HEK293 (cell line): ENCODE measurements around the gene ZCCHC3.

Experiments used
- CTCF ChIA-PET: fragments of 350-600 bp; formaldehyde crosslinking; extraction: SDS; loops from one replicate; lab custom pipeline; 2021; ENCODE audit warnings: antibody characterized with exemption; lab: Yijun Ruan, JAX
- POLR2A ChIA-PET: fragments of 300-600 bp; formaldehyde crosslinking; extraction: SDS; loops from one replicate; lab custom pipeline; 2020; ENCODE audit warnings: antibody characterized with exemption, inconsistent platforms; lab: Yijun Ruan, JAX
- H3K27ac ChIP-seq: fragments of 200-500 bp; sonication (Bioruptor generic); 2 replicates; pipeline ENCODE4 v1.5.1; 2014; ENCODE audit warnings: low read depth, low read length, control low read depth, inconsistent platforms; ENCODE audit errors: extremely low read depth
- H3K36me3 ChIP-seq, 2 experiments: fragments of 200-500 bp in 1 of 2; sonication (Bioruptor generic) in 1 of 2; 1 replicate in 1 of 2; 2 replicates in 1 of 2; pipeline ENCODE4 v1.5.1; 2014 to 2017; ENCODE audit warnings: inconsistent platforms in 2 of 2, low read length in 2 of 2; ENCODE audit not compliant: control insufficient read depth in 2 of 2, insufficient read depth in 1 of 2
- H3K4me1 ChIP-seq: fragments of 200-500 bp; sonication (Bioruptor generic); 2 replicates; pipeline ENCODE4 v1.5.1; 2014; ENCODE audit warnings: mild to moderate bottlenecking, low read length, inconsistent platforms; ENCODE audit not compliant: control insufficient read depth, insufficient read depth
- H3K4me3 ChIP-seq: 2 replicates; pipeline ENCODE4 v1.5.1; 2011; ENCODE audit warnings: low read depth, mild to moderate bottlenecking, control low read depth, low read length, moderate library complexity
- H3K9me3 ChIP-seq: fragments of 200-500 bp; sonication (Bioruptor generic); 2 replicates; pipeline ENCODE4 v1.5.1; 2014; ENCODE audit warnings: low read depth, low read length, inconsistent platforms; ENCODE audit not compliant: control insufficient read depth, insufficient read depth
- GLI2 ChIP-seq: fragments of 450-650 bp; formaldehyde crosslinking; IDR thresholded peaks from 2 replicates; pipeline ENCODE4; 2017; ENCODE audit warnings: missing biosample characterization, missing genetic modification characterization, low read depth, borderline replicate concordance
- GLIS2 ChIP-seq: fragments of 450-650 bp; formaldehyde crosslinking; IDR thresholded peaks from 2 replicates; pipeline ENCODE4 v1.5.1; 2016; ENCODE audit warnings: missing biosample characterization, missing genetic modification characterization
- HOXD13 ChIP-seq: sonication (generic); formaldehyde crosslinking; IDR thresholded peaks from 2 replicates; pipeline ENCODE4 v1.8.0; 2022; ENCODE audit warnings: missing genetic modification reagents, borderline replicate concordance
- SCRT1 ChIP-seq: fragments of 450-650 bp; formaldehyde crosslinking; IDR thresholded peaks from 2 replicates; pipeline ENCODE4 v1.5.1; 2016; ENCODE audit warnings: missing biosample characterization, missing genetic modification characterization, borderline replicate concordance
- SETDB1 ChIP-seq: IDR thresholded peaks from one replicate; pipeline ENCODE4 v1.6.1; 2017; ENCODE audit warnings: mild to moderate bottlenecking, low read length, moderate library complexity, mixed read lengths; ENCODE audit not compliant: insufficient read length
- ZNF16 ChIP-seq: fragments of 450-650 bp; formaldehyde crosslinking; IDR thresholded peaks from 2 replicates; pipeline ENCODE4 v1.5.1; 2016; ENCODE audit warnings: low read depth, missing biosample characterization, missing genetic modification characterization
- ZNF184 ChIP-seq: fragments of 450-650 bp; IDR thresholded peaks from 2 replicates; pipeline ENCODE4 v1.5.1; 2018; ENCODE audit warnings: missing biosample characterization, mild to moderate bottlenecking, missing genetic modification characterization
- ZNF302 ChIP-seq: fragments of 450-650 bp; formaldehyde crosslinking; IDR thresholded peaks from 2 replicates; pipeline ENCODE4 v1.5.1; 2016; ENCODE audit warnings: missing biosample characterization, missing genetic modification characterization, low read depth
- ZNF335 ChIP-seq: fragments of 450-650 bp; formaldehyde crosslinking; conservative IDR thresholded peaks from 2 replicates; pipeline ENCODE4 v1.5.1; 2016; ENCODE audit warnings: missing biosample characterization, missing genetic modification characterization
- ZNF510 ChIP-seq: fragments of 450-650 bp; formaldehyde crosslinking; IDR thresholded peaks from 2 replicates; pipeline ENCODE4 v1.5.1; 2018; ENCODE audit warnings: mild to moderate bottlenecking, missing genetic modification characterization, missing biosample characterization; ENCODE audit not compliant: insufficient replicate concordance
- ZNF624 ChIP-seq: fragments of 450-650 bp; formaldehyde crosslinking; IDR thresholded peaks from 2 replicates; pipeline ENCODE4 v1.5.1; 2017; ENCODE audit warnings: missing biosample characterization, missing genetic modification characterization
- ZNF626 ChIP-seq: fragments of 450-650 bp; sonication (Bioruptor Pico); formaldehyde crosslinking; IDR thresholded peaks from 2 replicates; pipeline ENCODE4 v1.5.1; 2018; ENCODE audit warnings: missing biosample characterization, missing genetic modification characterization, inconsistent platforms
- ZNF660 ChIP-seq: fragments of 450-650 bp; IDR thresholded peaks from 2 replicates; pipeline ENCODE4 v1.5.1; 2018; ENCODE audit warnings: missing biosample characterization, mild to moderate bottlenecking, missing genetic modification characterization
- ZNF677 ChIP-seq: fragments of 450-650 bp; IDR thresholded peaks from 2 replicates; pipeline ENCODE4 v1.5.0; 2018; ENCODE audit warnings: missing biosample characterization, mild to moderate bottlenecking, missing genetic modification characterization, moderate library complexity
- ZNF830 ChIP-seq: fragments of 450-650 bp; IDR thresholded peaks from 2 replicates; pipeline ENCODE4 v1.5.0; 2018; ENCODE audit warnings: missing biosample characterization, missing genetic modification characterization, low read depth, mild to moderate bottlenecking, moderate library complexity
- TF ChIP-seq, protein P1 (sequence below): fragments of 450-650 bp; formaldehyde crosslinking; IDR thresholded peaks from 2 replicates; pipeline ENCODE4 v1.5.1; 2016; ENCODE audit warnings: missing biosample characterization, missing genetic modification characterization
- TF ChIP-seq, protein P2 (sequence below): fragments of 450-650 bp; formaldehyde crosslinking; IDR thresholded peaks from 2 replicates; pipeline ENCODE4 v1.5.1; 2016; ENCODE audit warnings: missing biosample characterization, missing genetic modification characterization
- TF ChIP-seq, protein P3 (sequence below): fragments of 450-650 bp; formaldehyde crosslinking; IDR thresholded peaks from 2 replicates; pipeline ENCODE4 v1.5.1; 2017; ENCODE audit warnings: missing biosample characterization, missing genetic modification characterization

The ZCCHC3 gene

DNA sequence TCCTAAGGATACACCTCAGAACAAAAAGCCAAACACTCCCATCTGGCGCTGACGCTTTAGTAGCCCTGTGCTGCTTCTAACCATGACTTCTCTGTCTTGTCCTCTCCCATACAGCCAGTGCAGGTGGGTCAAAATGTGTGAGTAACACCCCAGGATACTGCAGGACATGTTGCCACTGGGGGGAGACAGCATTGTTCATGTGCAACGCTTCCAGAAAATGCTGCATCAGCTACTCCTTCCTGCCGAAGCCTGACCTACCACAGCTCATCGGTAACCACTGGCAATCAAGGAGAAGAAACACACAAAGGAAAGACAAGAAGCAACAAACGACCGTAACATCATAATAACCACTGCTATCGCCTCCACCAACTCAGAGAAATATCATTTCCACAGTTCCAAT, 38.4 kb upstream of the ZCCHC3 start:
- Histone ChIP-seq H3K4me1 (no peaks in the 10 kb centered on the region), H3K36me3 (no peaks in the 10 kb centered on the region), H3K27ac (no peak overlapping the region), H3K9me3 (no peaks in the 10 kb centered on the region), H3K4me3 (no peak overlapping the region)
- CTCF ChIA-PET: interaction anchor here (1.1 to 3.2 kb wide), 2 partner anchors 8 to 11 kb away, joined by 3 to 23 read pairs; no protein-coding TSS in a partner anchor
- TF ChIP-seq ZNF830 (tag by site-specific recombination): no peak
- TF ChIP-seq, protein P1, sequence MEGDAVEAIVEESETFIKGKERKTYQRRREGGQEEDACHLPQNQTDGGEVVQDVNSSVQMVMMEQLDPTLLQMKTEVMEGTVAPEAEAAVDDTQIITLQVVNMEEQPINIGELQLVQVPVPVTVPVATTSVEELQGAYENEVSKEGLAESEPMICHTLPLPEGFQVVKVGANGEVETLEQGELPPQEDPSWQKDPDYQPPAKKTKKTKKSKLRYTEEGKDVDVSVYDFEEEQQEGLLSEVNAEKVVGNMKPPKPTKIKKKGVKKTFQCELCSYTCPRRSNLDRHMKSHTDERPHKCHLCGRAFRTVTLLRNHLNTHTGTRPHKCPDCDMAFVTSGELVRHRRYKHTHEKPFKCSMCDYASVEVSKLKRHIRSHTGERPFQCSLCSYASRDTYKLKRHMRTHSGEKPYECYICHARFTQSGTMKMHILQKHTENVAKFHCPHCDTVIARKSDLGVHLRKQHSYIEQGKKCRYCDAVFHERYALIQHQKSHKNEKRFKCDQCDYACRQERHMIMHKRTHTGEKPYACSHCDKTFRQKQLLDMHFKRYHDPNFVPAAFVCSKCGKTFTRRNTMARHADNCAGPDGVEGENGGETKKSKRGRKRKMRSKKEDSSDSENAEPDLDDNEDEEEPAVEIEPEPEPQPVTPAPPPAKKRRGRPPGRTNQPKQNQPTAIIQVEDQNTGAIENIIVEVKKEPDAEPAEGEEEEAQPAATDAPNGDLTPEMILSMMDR: peak; percentile 48; the same call in 1 of the 2 replicates
- TF ChIP-seq ZNF16 (tag by site-specific recombination): no peak
- POLR2A ChIA-PET: no interaction called here

- CTCF ChIA-PET: no interaction called here
- TF ChIP-seq, protein P2, sequence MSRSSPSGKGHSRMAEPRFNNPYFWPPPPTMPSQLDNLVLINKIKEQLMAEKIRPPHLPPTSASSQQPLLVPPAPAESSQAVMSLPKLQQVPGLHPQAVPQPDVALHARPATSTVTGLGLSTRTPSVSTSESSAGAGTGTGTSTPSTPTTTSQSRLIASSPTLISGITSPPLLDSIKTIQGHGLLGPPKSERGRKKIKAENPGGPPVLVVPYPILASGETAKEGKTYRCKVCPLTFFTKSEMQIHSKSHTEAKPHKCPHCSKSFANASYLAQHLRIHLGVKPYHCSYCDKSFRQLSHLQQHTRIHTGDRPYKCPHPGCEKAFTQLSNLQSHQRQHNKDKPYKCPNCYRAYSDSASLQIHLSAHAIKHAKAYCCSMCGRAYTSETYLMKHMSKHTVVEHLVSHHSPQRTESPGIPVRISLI (tag by site-specific recombination): no peak
- TF ChIP-seq SCRT1 (tag by site-specific recombination) (no peak), ZNF302 (tag by site-specific recombination) (no peak), HOXD13 (no peak)
- H3K4me1 ChIP-seq: no peaks in the 10 kb centered on the region
- no peak overlapping the region for H3K27ac ChIP-seq
- H3K4me3 ChIP-seq: no peak overlapping the region
- POLR2A ChIA-PET: no interaction called here
- no peaks in the 10 kb centered on the region for H3K9me3 ChIP-seq
- no peaks in the 10 kb centered on the region for H3K36me3 ChIP-seq
Observed at GRCh38 chr20:259981-260380, 37.4 kb upstream of the ZCCHC3 start.

GRCh38 chr20:263701-264100, 33.7 kb upstream of the ZCCHC3 start:
- ChIA-PET POLR2A (interaction anchor here (0.6 kb wide), 1 partner anchor 10 kb away, joined by 3 read pairs; no protein-coding TSS in a partner anchor), CTCF (interaction anchor here (0.6 to 0.8 kb wide), 2 partner anchors 64 to 68 kb away, joined by 3 read pairs; no protein-coding TSS in a partner anchor)
- H3K9me3 ChIP-seq: no peaks in the 10 kb centered on the region
- H3K27ac ChIP-seq: no peak overlapping the region
- no peaks in the 10 kb centered on the region for H3K36me3 ChIP-seq
- no peaks in the 10 kb centered on the region for H3K4me1 ChIP-seq
- no peak for TF ChIP-seq ZNF830 (tag by site-specific recombination)
- H3K4me3 ChIP-seq: no peak overlapping the region

GRCh38 chr20:266596-267562, 30.5 kb upstream of the ZCCHC3 start:
- H3K4me1 ChIP-seq: no peaks in the 10 kb centered on the region
- no peaks in the 10 kb centered on the region for H3K36me3 ChIP-seq
- CTCF ChIA-PET: interaction anchor here (0.6 to 2.5 kb wide), 31 partner anchors 8 to 192 kb away, joined by 3 to 29 read pairs (median 4); partner anchors contain the start of gene DEFB132
- no peak overlapping the region for H3K27ac ChIP-seq
- no peaks in the 10 kb centered on the region for H3K9me3 ChIP-seq
- POLR2A ChIA-PET: interaction anchor here (1.0 kb wide), 1 partner anchor 63 kb away, joined by 4 read pairs; no protein-coding TSS in a partner anchor
- H3K4me3 ChIP-seq: peak overlapping the region; percentile 17; the same call in 1 of the 2 replicates
- TF ChIP-seq ZNF335 (tag by site-specific recombination): no peak
- no peak for TF ChIP-seq ZNF677 (tag by site-specific recombination)
- TF ChIP-seq ZNF626 (tag by site-specific recombination): no peak
- TF ChIP-seq ZNF184: no peak
- TF ChIP-seq SCRT1 (tag by site-specific recombination): no peak
- TF ChIP-seq, protein P3, sequence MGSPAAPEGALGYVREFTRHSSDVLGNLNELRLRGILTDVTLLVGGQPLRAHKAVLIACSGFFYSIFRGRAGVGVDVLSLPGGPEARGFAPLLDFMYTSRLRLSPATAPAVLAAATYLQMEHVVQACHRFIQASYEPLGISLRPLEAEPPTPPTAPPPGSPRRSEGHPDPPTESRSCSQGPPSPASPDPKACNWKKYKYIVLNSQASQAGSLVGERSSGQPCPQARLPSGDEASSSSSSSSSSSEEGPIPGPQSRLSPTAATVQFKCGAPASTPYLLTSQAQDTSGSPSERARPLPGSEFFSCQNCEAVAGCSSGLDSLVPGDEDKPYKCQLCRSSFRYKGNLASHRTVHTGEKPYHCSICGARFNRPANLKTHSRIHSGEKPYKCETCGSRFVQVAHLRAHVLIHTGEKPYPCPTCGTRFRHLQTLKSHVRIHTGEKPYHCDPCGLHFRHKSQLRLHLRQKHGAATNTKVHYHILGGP (tag by site-specific recombination): no peak
- TF ChIP-seq SETDB1: no peak
- TF ChIP-seq ZNF660: no peak
- TF ChIP-seq ZNF624 (tag by site-specific recombination): no peak
- TF ChIP-seq, protein P1: peak; percentile 98
- TF ChIP-seq GLIS2 (tag by site-specific recombination): peak; percentile 71
- TF ChIP-seq ZNF510 (tag by site-specific recombination): no peak
- TF ChIP-seq GLI2: no peak
